Dedifferentiated amniotic fluid mesenchymal stem cell (primary cell): Measurements from ENCODE around the gene FAM240B.
A peak's percentile ranks its signal among the peaks of the same experiment; 100 is the strongest.

Experiments used
- DNase-seq: peaks from one replicate; pipeline ENCODE4 v3.0.0-alpha.2; 2016; ENCODE audit errors: extremely low spot score

Gene FAM240B

DNA sequence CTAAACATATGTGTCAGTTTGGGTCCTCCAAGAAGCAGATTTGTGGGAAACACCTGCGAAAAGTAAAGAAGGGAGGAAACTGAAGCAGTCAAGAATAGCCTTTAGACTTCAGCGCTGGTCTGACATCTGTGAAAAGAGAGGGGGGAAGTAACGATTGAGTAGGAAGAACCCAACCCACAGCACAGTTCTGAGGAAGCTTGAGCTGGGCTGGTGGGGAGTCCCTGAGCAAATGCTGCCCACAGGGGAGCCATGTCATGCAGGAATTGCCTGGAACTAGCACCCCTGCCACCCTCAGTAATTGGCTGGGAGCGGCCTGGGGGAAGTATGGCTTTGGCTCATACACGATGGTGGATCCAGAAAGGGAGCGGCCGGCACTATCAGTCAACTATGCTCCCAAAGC lies 20.6 kb downstream of the FAM240B start:
- no peak for DNase-seq

DNA sequence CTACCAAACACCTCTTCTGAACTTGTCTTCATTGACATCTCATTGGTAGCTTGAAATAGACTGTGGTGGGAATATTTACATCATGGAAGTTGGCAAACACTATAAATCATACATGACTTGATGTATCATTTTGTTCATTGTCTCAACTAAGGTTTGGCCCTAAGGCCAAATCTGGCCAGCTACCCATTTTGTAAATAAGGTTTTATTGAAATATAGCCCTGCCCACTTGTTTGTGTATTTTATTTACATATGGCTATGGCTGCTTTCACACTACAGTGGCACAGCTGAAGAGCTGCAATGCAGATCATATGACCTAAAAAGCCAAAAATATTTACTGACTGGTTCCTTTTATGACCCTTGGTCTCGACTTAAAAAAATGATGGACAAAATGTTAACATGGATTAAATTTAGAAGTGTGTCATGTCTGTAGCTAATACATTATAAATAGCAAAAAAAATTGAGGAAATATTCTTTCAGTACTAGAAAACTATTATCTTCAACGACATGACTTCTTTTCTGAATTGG lies 22.1 kb downstream of the FAM240B start:
- no peak for DNase-seq

GRCh38 chr9:38696999-38697398 lies 22.9 kb downstream of the FAM240B start:
- no peak for DNase-seq

DNA sequence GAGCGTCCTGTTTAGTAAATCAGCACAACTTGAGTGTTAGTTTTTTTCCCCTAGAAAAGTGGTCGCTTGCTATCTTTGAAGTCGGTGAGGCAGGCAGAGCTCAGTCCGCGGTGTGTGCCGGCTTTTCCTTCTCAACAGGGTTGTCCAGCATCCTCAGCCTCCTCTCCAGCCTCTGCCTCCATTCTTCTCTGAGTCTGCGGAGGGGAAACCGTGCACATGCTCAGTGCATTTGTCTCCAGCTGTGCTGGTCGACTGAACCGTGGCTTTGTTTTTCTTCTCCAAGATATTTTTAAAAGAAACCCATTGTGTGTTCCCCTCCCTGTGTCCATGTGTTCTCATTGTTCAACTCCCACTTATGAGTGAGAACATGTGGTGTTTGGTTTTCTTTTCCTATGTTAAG lies 25.3 kb downstream of the FAM240B start:
- no peak for DNase-seq

DNA sequence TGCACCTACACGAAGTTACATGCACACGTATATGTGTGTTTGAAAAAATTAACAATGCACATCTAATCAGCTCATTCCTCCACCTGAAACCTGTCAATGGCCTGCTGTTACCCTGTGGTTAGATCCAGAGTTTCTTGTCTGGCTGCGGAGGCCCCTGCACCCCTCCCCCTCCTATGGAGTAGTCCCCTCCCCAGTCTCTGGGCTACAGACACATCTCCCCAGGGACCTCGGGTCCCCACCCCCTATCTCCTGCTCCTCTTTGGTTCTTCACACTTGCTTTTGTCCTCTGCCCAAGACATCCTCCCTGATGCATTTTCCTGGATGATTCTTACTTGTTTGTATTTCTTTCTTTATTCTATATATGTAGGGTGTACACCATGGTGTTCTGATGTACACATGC lies 27.2 kb downstream of the FAM240B start:
- no peak for DNase-seq

DNA sequence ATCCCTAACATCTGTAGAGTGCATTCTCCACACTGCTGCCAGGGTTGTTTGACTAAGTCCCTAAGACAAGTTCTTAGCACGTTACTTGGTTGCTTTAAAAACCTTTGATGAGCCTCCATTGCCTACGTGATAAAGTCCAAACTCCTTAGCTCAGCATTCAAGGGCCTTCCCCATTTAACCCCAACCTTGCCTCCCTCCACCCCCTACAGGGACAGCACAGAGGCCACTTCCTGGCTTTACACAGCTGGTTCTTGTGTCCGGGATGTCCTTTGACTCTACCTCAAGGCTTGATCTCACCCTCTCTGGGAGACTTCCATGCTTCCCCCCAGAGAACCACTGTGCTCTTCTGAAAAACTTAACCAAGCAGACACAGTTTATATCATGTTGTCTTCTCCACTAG lies 29.4 kb downstream of the FAM240B start:
- DNase-seq, result no peak

DNA sequence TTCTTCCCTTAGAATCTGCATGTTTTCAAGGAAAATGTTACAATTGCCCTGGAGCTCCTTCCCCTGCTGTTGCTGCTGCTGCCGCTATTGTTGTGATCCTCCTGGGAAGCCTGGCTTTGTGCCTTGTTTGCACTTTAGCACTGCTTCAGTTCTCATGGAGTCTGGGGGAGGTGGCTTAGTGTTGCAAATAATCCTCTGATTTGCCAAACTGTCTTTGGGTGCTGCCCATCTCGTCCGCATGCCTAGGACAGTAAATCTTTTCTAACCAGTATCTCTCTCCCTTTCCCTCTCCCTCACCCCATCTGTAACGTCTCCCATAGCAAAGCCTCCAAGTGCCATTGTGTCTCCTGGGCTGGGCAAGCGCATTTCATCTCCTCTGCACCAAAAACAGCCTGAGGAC lies 30.3 kb downstream of the FAM240B start:
- peak; percentile 36 for DNase-seq

DNA sequence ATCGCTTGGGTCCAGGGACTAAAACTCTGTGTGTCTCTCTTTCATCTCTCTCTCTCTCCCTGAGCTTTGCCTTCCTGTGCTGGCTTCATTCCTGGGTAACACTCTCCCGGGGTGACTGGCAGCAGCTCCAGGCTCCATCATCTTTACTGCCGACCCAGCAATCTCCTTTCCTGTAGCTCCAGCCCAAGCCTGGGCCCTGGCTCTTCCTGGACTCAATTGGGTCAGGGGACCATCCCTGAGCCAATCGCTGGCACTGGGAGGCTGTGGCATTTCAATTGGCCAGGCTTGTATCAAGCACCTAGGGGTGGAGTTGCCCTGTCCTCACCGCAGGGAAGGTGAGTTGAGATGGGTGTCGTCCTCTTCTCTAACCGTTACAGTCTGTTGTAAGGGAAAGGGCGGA lies 31.9 kb downstream of the FAM240B start:
- no peak for DNase-seq

GRCh38 chr9:38687389-38687842 lies 32.5 kb downstream of the FAM240B start:
- no peak for DNase-seq

DNA sequence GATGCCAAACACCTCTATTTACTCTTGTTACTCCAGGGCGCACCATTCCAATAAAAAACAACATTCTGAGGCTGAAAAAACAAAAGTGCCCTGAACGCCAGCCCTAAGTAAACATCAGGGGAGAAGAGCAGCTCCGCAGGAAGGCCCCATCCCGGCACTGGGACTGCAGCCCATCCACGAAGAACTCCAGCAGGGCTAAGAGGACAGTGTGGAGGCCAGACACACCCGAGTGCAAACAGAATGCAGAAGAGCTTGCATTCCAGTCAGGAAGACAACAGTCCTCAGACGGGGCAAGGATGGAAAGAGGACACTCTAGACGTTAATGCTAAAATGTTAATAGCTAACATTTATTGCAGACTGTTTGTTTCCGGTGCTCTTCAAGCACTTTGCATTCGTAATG lies 33.0 kb downstream of the FAM240B start:
- DNase-seq, result no peak

GRCh38 chr9:38685535-38685934 lies 34.4 kb downstream of the FAM240B start:
- no peak for DNase-seq

GRCh38 chr9:38683336-38683735 lies 36.6 kb downstream of the FAM240B start:
- no peak for DNase-seq

- peak; percentile 90 for DNase-seq
These were observed 37.2 kb downstream of the FAM240B start for GRCh38 chr9:38682713-38683112.

GRCh38 chr9:38681747-38682227 lies 38.1 kb downstream of the FAM240B start:
- peak; percentile 94 for DNase-seq

DNA sequence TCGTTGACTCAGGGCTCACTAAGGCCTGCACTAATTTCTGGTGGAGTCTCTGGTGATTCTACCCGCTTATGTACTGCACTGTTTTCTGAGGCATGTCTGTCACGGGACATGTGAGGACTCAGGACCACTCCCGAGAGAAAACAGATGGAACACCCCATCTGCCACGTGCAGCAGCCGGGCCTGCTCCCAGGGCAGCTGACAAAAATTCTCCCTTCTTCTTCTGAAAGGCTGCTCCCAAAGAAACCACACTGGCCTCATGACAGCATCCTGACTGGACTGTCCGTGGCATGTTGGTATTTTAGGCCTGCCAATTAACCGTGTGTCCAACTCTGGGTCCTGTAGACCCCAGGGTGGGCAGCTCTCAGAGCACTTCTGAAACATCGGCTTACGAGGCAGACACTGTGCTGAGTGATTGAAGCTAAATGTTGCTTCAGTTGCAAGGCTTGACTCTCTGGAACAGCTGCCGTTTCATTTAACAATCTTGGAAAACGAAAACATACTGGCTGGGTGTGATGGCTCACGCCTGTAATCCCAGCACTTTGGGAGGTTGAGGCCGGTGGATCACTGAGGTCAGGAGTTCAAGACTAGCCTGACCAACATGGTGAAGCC lies 39.0 kb downstream of the FAM240B start:
- DNase-seq, result no peak

GRCh38 chr9:38677660-38678303 lies 42.2 kb downstream of the FAM240B start:
- DNase-seq, result no peak

GRCh38 chr9:38675831-38676230 lies 44.1 kb downstream of the FAM240B start:
- no peak for DNase-seq

DNA sequence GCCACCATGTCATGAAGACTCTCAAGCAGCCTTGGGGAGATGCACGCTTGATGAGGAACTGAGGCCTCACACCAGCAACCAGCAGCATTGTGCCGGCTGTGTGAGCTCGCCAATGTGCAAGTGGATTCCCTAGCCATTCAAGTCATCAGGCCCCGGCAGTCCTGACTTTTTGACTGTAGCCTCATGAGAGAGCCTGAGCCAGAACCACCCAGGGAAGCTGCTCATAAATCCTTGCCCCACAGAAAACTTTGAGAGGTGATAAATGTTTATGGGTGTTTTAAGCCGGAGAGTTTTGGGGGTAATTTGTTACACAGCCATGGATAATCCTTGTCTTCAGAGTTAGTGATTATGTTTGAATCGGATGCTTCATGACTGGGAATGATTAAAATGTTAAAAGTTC lies 44.7 kb downstream of the FAM240B start:
- no peak for DNase-seq

GRCh38 chr9:38673399-38674193 lies 46.3 kb downstream of the FAM240B start:
- DNase-seq, result no peak

DNA sequence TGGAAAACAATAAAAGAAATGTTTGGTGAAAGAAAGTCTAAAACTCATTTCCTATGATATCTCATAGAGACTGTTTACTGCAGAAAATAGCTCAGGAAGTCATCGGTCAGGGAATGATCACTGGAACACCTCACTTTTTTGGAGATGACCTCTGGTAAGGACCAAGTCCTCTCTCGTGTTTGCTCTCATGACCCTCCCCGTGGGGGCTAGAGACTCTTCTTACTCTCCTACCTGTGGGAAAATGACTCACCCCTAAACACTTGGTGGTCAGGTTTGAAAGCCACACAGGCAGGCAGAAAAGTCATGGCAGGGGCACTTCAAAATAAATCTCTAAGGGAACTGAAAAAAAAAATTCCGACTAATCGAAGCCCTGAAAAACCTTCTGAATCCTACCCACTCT lies 48.2 kb downstream of the FAM240B start:
- DNase-seq, result no peak

DNA sequence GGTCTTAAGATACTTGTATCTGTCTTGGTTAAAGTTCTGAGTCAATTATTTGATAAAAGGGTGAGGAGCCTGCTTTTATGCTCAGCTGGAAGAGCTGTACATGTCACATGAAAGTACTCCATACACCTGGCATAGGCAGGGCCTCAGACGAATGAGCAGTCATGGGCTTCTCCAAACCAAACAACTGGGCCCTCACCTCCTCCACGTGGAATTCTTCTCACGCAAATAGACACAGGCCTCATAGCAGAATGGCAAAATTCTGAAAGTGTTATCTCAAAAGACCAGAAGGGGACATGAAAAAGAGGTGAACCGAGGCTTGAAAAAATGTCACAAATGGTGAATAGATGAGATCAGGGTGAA lies 48.6 kb downstream of the FAM240B start:
- DNase-seq, result no peak

GRCh38 chr9:38670542-38671371 lies 49.2 kb downstream of the FAM240B start:
- no peak for DNase-seq
